HCT116 (cell line): ENCODE measurements around the gene RAP2A. TPM values are rescaled to one million over a fixed set of nuclear protein-coding genes. Genes with fewer than 3 reads are reported as not detected.

Experiments
- ATAC-seq: fragments of 200-7000 bp; cut with Tn5 transposase; 2 replicates; pipeline ENCODE4 v1.9.1; 2020; ENCODE audit warnings: mild to moderate bottlenecking, moderate library complexity
- BruUV-seq: library from RNA; stranded (reverse); fragments of 400-500 nt; replicated peaks from 2 replicates; lab custom pipeline; 2021; lab: Mats Ljungman, UMichigan
- CTCF ChIA-PET: fragments of 300-600 bp; sonication (Branson Sonifier 250); formaldehyde crosslinking; loops from one replicate; lab custom pipeline; 2021; ENCODE audit warnings: antibody characterized with exemption; lab: Charles Lee
- POLR2A ChIA-PET: fragments of 300-600, 350-600 bp; sonication (Branson Sonifier 250); formaldehyde crosslinking; loops from one replicate; lab custom pipeline; 2021; ENCODE audit warnings: antibody characterized with exemption; lab: Charles Lee
- RAD21 ChIA-PET, 2 experiments: fragments of 300-600 bp; sonication (Branson Sonifier 250); formaldehyde crosslinking; loops; one replicate each; lab custom pipeline; 2023; ENCODE audit warnings: low total read pairs in 2 of 2; ENCODE audit not compliant: uncharacterized antibody in 2 of 2, unreplicated experiment in 2 of 2, low non-redundant PET in 1 of 2; lab: Charles Lee
- DNase-seq: peaks from one replicate; pipeline ENCODE4 v3.0.0-alpha.2; 2010; ENCODE audit warnings: low read depth, low spot score
- H2AFZ ChIP-seq: fragments of 200-600 bp; shearing (Covaris generic), sonication (generic); 2 replicates; pipeline ENCODE4 v1.6.1; 2017; ENCODE audit warnings: low read depth, mixed run types, mixed read lengths, antibody characterized with exemption, low read length; ENCODE audit not compliant: poor library complexity, severe bottlenecking
- H3K27ac ChIP-seq: 2 replicates; pipeline ENCODE4 v1.5.1; 2012; ENCODE audit warnings: low read depth, low read length
- H3K27me3 ChIP-seq: fragments of 200-600 bp; sonication (generic); 2 replicates; pipeline ENCODE4 v1.6.1; 2016; ENCODE audit warnings: mixed run types, low read length, mixed read lengths; ENCODE audit not compliant: insufficient read depth
- H3K36me3 ChIP-seq, 2 experiments: fragments of 200-500 bp in 1 of 2; fragments of 200-600 bp in 1 of 2; sonication (Bioruptor generic) in 1 of 2; sonication (generic) in 1 of 2; 2 replicates each; pipeline versions ENCODE4 v1.5.1 to v1.6.1; 2014 to 2016; ENCODE audit warnings: low read length in 2 of 2, inconsistent platforms in 1 of 2, mixed read lengths in 1 of 2, mixed run types in 1 of 2; ENCODE audit not compliant: insufficient read depth in 2 of 2, control insufficient read depth in 1 of 2
- H3K4me1 ChIP-seq, 2 experiments: fragments of 200-600 bp in 1 of 2; sonication (generic) in 1 of 2; 2 replicates each; pipeline versions ENCODE4 v1.5.1 to v1.6.1; 2012 to 2017; ENCODE audit warnings: low read length in 2 of 2, inconsistent platforms in 1 of 2, mild to moderate bottlenecking in 1 of 2, mixed read lengths in 1 of 2, mixed run types in 1 of 2, moderate library complexity in 1 of 2; ENCODE audit not compliant: insufficient read depth in 2 of 2, control insufficient read depth in 1 of 2
- H3K4me2 ChIP-seq: fragments of 200-600 bp; sonication (generic); 2 replicates; pipeline ENCODE4 v1.6.1; 2017; ENCODE audit warnings: mixed run types, low read length, mixed read lengths
- H3K4me3 ChIP-seq, 2 experiments: fragments of 200-600 bp in 1 of 2; sonication (generic) in 1 of 2; replicated peaks in 1 of 2; 2 replicates each; pipeline ENCODE4 v1.5.1; 2011 to 2016; ENCODE audit warnings: low read length in 2 of 2, control low read depth in 1 of 2, low read depth in 1 of 2, mild to moderate bottlenecking in 1 of 2, mixed read lengths in 1 of 2, mixed run types in 1 of 2
- H3K79me2 ChIP-seq: fragments of 200-600 bp; sonication (generic); 2 replicates; pipeline ENCODE4 v1.6.1; 2017; ENCODE audit warnings: mild to moderate bottlenecking, mixed run types, low read length, moderate library complexity, mixed read lengths; ENCODE audit not compliant: insufficient read depth
- H3K9ac ChIP-seq: fragments of 200-600 bp; sonication (generic); 2 replicates; pipeline ENCODE4 v1.6.1; 2016; ENCODE audit warnings: low read length, mixed read lengths
- H3K9me2 ChIP-seq: fragments of 200-600 bp; sonication (generic), shearing (Covaris generic); 2 replicates; pipeline ENCODE4 v1.6.1; 2017; ENCODE audit warnings: mixed run types, mild to moderate bottlenecking, moderate library complexity; ENCODE audit not compliant: insufficient read depth
- H3K9me3 ChIP-seq, 2 experiments: fragments of 200-500 bp in 1 of 2; fragments of 200-600 bp in 1 of 2; sonication (Bioruptor generic) in 1 of 2; sonication (generic) in 1 of 2; 2 replicates each; pipeline ENCODE4 v1.6.1; 2014 to 2017; ENCODE audit warnings: low read length in 2 of 2, mixed read lengths in 2 of 2, inconsistent platforms in 1 of 2, low read depth in 1 of 2, mild to moderate bottlenecking in 1 of 2, mixed run types in 1 of 2, moderate library complexity in 1 of 2; ENCODE audit not compliant: control insufficient read depth in 1 of 2, insufficient read depth in 1 of 2
- H4K20me1 ChIP-seq: fragments of 200-600 bp; sonication (generic), shearing (Covaris generic); 2 replicates; pipeline ENCODE4 v1.6.1; 2017; ENCODE audit warnings: mixed run types, mild to moderate bottlenecking, moderate library complexity; ENCODE audit not compliant: insufficient read depth
- ATF3 ChIP-seq: IDR thresholded peaks from 2 replicates; pipeline ENCODE4 v1.6.1; 2012
- CBX3 ChIP-seq: IDR thresholded peaks from 2 replicates; pipeline ENCODE4 v1.6.1; 2012; ENCODE audit warnings: low read depth
- EGR1 ChIP-seq: IDR thresholded peaks from 2 replicates; pipeline ENCODE4 v1.6.1; 2012; ENCODE audit warnings: low read depth
- EZH2 ChIP-seq: fragments of 200-600 bp; sonication (generic); IDR thresholded peaks from 2 replicates; pipeline ENCODE4 v1.6.1; 2017; ENCODE audit warnings: antibody characterized with exemption, mixed run types
- EZH2phosphoT487 ChIP-seq: fragments of 200-600 bp; IDR thresholded peaks from 2 replicates; pipeline ENCODE4 v1.6.1; 2018; ENCODE audit warnings: antibody characterized with exemption, borderline replicate concordance
- FOSL1 ChIP-seq: IDR thresholded peaks from 2 replicates; pipeline ENCODE4 v1.6.1; 2012; ENCODE audit warnings: low read depth
- MAX ChIP-seq: IDR thresholded peaks from 2 replicates; pipeline ENCODE4 v1.6.1; 2012
- POLR2A ChIP-seq: IDR thresholded peaks from 2 replicates; pipeline ENCODE4 v1.7.0; 2011; ENCODE audit warnings: borderline replicate concordance; ENCODE audit not compliant: insufficient read depth, insufficient read length; ENCODE audit errors: extremely low read depth
- POLR2AphosphoS5 ChIP-seq: IDR thresholded peaks from 2 replicates; pipeline ENCODE4 v1.6.1; 2011; ENCODE audit warnings: mild to moderate bottlenecking, low read depth, low read length, moderate library complexity
- REST ChIP-seq: IDR thresholded peaks from 2 replicates; pipeline ENCODE4 v1.6.1; 2012; ENCODE audit warnings: low read depth
- SP1 ChIP-seq: IDR thresholded peaks from 2 replicates; pipeline ENCODE4 v1.6.1; 2012; ENCODE audit warnings: low read depth
- SRF ChIP-seq: IDR thresholded peaks from 2 replicates; pipeline ENCODE4 v1.6.1; 2012; ENCODE audit warnings: low read depth
- TCF7L2 ChIP-seq: IDR thresholded peaks from 2 replicates; pipeline ENCODE4 v1.7.0; 2011; ENCODE audit warnings: borderline replicate concordance, inconsistent platforms; ENCODE audit not compliant: insufficient read depth, insufficient read length; ENCODE audit errors: extremely low read depth
- ZBTB33 ChIP-seq: IDR thresholded peaks from 2 replicates; pipeline ENCODE4 v1.6.1; 2011; ENCODE audit warnings: mild to moderate bottlenecking, low read length, moderate library complexity; ENCODE audit not compliant: insufficient replicate concordance; ENCODE audit errors: extremely low read depth
- ZFX ChIP-seq: fragments of 450-650 bp; IDR thresholded peaks from 2 replicates; pipeline ENCODE4 v1.6.1; 2017
- ZNF274 ChIP-seq: fragments of 200-500 bp; sonication (Bioruptor generic); IDR thresholded peaks from 2 replicates; pipeline ENCODE4 v1.6.1; 2014; ENCODE audit warnings: mild to moderate bottlenecking, low read depth, low read length, inconsistent platforms
- intact Hi-C: fragments of 100-400 bp; cut with micrococcal nuclease; formaldehyde crosslinking; loops from 2 replicates; pipeline ENCODE4 v1.10.0; 2022
- total RNA-seq: library from RNA; stranded (reverse); gene quantifications from one replicate; pipeline ENCODE4 v1.2.1, GENCODE V29; 2021; ENCODE audit not compliant: unreplicated experiment

Gene RAP2A
- total RNA-seq, 1 experiment from 2014 or later: 27.6 TPM

- no peak overlapping the region for H2AFZ ChIP-seq
- no peak overlapping the region for H3K4me3 ChIP-seq
- H3K79me2 ChIP-seq: no peaks in the 10 kb centered on the region
- TF ChIP-seq CBX3 (no peak), ZFX (no peak), EGR1 (no peak), FOSL1 (no peak), ZNF274 (no peak), MAX (no peak), SP1 (no peak), SRF (no peak)
- no peaks in the 10 kb centered on the region for H3K9me3 ChIP-seq
- no peaks in the 10 kb centered on the region for H3K27me3 ChIP-seq
- no peak for DNase-seq
- H3K9me2 ChIP-seq: no peaks in the 10 kb centered on the region
- RAD21 ChIA-PET: no interaction called here
- H3K27ac ChIP-seq: no peak overlapping the region
- POLR2A ChIA-PET: no interaction called here
- no TSS peak for BruUV-seq
- intact Hi-C loops: no loop called here
- CTCF ChIA-PET: no interaction called here
- H3K9ac ChIP-seq: no peak overlapping the region
- no peaks in the 10 kb centered on the region for H3K36me3 ChIP-seq
- ATAC-seq: no peak
- H3K4me2 ChIP-seq: no peak overlapping the region
- H3K4me1 ChIP-seq: no peaks in the 10 kb centered on the region
- H4K20me1 ChIP-seq: no peaks in the 10 kb centered on the region
Observed at GRCh38 chr13:97475011-97475410, 41.0 kb downstream of the RAP2A start.

DNA sequence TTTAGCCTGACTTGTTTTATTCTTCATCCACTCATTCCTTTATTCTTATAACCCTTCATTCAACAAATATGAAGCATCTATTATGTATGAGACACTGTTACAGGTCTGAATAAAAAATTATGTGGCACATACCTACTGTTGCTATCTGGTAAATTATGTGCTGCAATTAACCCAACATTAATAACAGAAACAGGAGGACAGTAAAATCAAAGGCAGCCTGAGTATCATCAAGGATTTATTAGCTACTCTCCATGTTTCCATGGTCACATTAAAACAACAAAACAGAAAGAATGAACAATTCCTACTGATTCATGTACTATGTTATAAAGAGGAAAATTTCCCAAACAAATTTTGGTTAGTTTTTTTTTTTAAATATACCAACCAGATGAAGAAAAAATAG, 43.9 kb downstream of the RAP2A start:
- Histone ChIP-seq H2AFZ (no peak overlapping the region), H4K20me1 (no peaks in the 10 kb centered on the region), H3K4me2 (no peak overlapping the region), H3K9ac (no peak overlapping the region), H3K9me2 (no peaks in the 10 kb centered on the region; the same call in 1 of the 2 replicates), H3K27ac (no peak overlapping the region), H3K27me3 (no peaks in the 10 kb centered on the region), H3K79me2 (no peaks in the 10 kb centered on the region), H3K36me3 (no peaks in the 10 kb centered on the region), H3K4me3 (no peak overlapping the region), H3K4me1 (no peaks in the 10 kb centered on the region), H3K9me3 (no peaks in the 10 kb centered on the region)
- no TSS peak for BruUV-seq
- intact Hi-C loops: no loop called here
- DNase-seq (no peak), ATAC-seq (no peak)
- ChIA-PET RAD21 (no interaction called here), POLR2A (no interaction called here), CTCF (no interaction called here)
- TF ChIP-seq SRF: no peak
- TF ChIP-seq POLR2AphosphoS5: no peak
- no peak for TF ChIP-seq EZH2
- no peak for TF ChIP-seq MAX
- no peak for TF ChIP-seq REST
- no peak for TF ChIP-seq ZFX
- TF ChIP-seq POLR2A: no peak
- no peak for TF ChIP-seq ZBTB33
- no peak for TF ChIP-seq ATF3
- TF ChIP-seq EGR1: no peak
- TF ChIP-seq TCF7L2: no peak
- no peak for TF ChIP-seq EZH2phosphoT487
